GM18951 (cell line): ENCODE data around the gene RCAN3.
"Not testable (repeated sequence)": the region's sequence is repeated elsewhere in the genome, so short reads cannot be mapped to it uniquely, and the experiment has no call there.

Experiments used
- POLR2A ChIP-seq: IDR thresholded peaks from 4 replicates; pipeline ENCODE4 v1.6.1; 2011; ENCODE audit warnings: mild to moderate bottlenecking; ENCODE audit not compliant: insufficient read length, insufficient read depth; ENCODE audit errors: extremely low read depth
- in situ Hi-C: fragments of 300-500 bp; cut with MboI; formaldehyde crosslinking; loops from one replicate; pipeline ENCODE4 v1.12.0; 2022; ENCODE audit warnings: low sequenced_read_pairs, mixed read lengths, inconsistent platforms; ENCODE audit not compliant: unreplicated experiment

RCAN3 gene

GRCh38 chr1:24474193-24474592, 28.4 kb upstream of the RCAN3 start:
- in situ Hi-C loops, result no loop called here
- TF ChIP-seq POLR2A, result no peak

- no peak for TF ChIP-seq POLR2A
- in situ Hi-C loops, result no loop called here
These were observed 26.9 kb upstream of the RCAN3 start for GRCh38 chr1:24475700-24476099.

GRCh38 chr1:24476571-24476970, 26.1 kb upstream of the RCAN3 start:
- TF ChIP-seq POLR2A, result no peak
- in situ Hi-C loops, result no loop called here

GRCh38 chr1:24477309-24477708, 25.3 kb upstream of the RCAN3 start:
- TF ChIP-seq POLR2A, result no peak
- in situ Hi-C loops, result no loop called here

- in situ Hi-C loops, result no loop called here
These were observed 21.5 kb upstream of the RCAN3 start for GRCh38 chr1:24481101-24481500.

GRCh38 chr1:24481843-24482610, 20.6 kb upstream of the RCAN3 start:
- no peak for TF ChIP-seq POLR2A
- in situ Hi-C loops, result no loop called here

More at GRCh38 chr1:24481101-24481500, 21.5 kb upstream of the RCAN3 start:
- no peak for TF ChIP-seq POLR2A

- TF ChIP-seq POLR2A, result no peak
- in situ Hi-C loops, result no loop called here
These were observed 19.2 kb upstream of the RCAN3 start for GRCh38 chr1:24483441-24483840.

GRCh38 chr1:24484199-24484598, 18.4 kb upstream of the RCAN3 start:
- no peak for TF ChIP-seq POLR2A
- in situ Hi-C loops, result no loop called here

GRCh38 chr1:24486331-24487065, 16.1 kb upstream of the RCAN3 start:
- TF ChIP-seq POLR2A, result no peak
- in situ Hi-C loops, result no loop called here

- no peak for TF ChIP-seq POLR2A
- in situ Hi-C loops, result no loop called here
These were observed 15.2 kb upstream of the RCAN3 start for GRCh38 chr1:24487455-24487854.

- in situ Hi-C loops, result not testable (repeated sequence)
These were observed 14.5 kb upstream of the RCAN3 start for GRCh38 chr1:24488159-24488558.

- no peak for TF ChIP-seq POLR2A
- in situ Hi-C loops, result no loop called here
These were observed 13.0 kb upstream of the RCAN3 start for GRCh38 chr1:24489674-24490073.

- no peak for TF ChIP-seq POLR2A
- in situ Hi-C loops, result no loop called here
These were observed 12.4 kb upstream of the RCAN3 start for GRCh38 chr1:24490101-24490781.

- no peak for TF ChIP-seq POLR2A
- in situ Hi-C loops, result no loop called here
These were observed 10.9 kb upstream of the RCAN3 start for GRCh38 chr1:24491577-24492360.

GRCh38 chr1:24492935-24493334, 9.7 kb upstream of the RCAN3 start:
- in situ Hi-C loops, result not testable (repeated sequence)
